GM10266 (cell line): ENCODE measurements around the gene GDPD5.

ENCODE experiments used
- DNase-seq: peaks from one replicate; pipeline ENCODE4 v3.0.0; 2012; ENCODE audit errors: extremely low spot score
- TF ChIP-seq, protein P1 (sequence below): IDR thresholded peaks from 2 replicates; pipeline ENCODE4 v1.5.1; 2012; ENCODE audit warnings: mild to moderate bottlenecking, low read depth; ENCODE audit not compliant: control insufficient read depth, insufficient read depth; ENCODE audit errors: missing control alignments

Gene GDPD5

DNA sequence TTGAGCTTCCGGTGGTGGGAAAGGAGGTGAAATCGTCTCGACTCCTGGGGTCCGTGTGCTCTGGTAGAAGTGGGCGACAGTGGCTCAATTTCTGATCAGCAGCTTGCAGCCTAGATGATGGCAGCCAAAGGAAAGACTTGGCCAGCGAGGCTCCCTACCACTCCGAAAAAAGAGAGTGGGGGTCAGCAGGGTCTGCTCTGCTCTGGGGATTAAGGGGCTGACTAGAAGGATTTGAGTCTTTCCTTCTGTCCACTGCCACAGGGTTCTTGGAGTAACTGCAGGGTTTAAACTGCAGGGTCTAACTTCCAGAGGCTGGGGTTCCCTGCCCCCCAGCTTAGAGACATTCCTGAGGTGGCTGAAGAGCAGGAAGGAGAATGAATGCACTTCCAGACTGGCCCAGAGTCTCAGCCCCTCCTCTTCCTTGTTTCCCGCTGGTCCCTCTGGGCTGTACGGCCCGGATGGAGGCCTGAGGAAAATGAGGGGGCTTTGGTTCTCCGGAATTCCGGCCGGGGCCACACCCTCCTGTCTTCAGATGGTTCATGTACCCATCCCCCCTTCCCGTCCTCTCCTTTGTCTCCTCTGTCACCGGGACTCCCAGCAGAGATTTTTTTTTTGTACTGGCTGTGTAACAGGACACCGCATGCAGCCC is 37.2 kb upstream of the GDPD5 start:
- no peak for DNase-seq
- TF ChIP-seq, protein P1, sequence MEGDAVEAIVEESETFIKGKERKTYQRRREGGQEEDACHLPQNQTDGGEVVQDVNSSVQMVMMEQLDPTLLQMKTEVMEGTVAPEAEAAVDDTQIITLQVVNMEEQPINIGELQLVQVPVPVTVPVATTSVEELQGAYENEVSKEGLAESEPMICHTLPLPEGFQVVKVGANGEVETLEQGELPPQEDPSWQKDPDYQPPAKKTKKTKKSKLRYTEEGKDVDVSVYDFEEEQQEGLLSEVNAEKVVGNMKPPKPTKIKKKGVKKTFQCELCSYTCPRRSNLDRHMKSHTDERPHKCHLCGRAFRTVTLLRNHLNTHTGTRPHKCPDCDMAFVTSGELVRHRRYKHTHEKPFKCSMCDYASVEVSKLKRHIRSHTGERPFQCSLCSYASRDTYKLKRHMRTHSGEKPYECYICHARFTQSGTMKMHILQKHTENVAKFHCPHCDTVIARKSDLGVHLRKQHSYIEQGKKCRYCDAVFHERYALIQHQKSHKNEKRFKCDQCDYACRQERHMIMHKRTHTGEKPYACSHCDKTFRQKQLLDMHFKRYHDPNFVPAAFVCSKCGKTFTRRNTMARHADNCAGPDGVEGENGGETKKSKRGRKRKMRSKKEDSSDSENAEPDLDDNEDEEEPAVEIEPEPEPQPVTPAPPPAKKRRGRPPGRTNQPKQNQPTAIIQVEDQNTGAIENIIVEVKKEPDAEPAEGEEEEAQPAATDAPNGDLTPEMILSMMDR, result no peak

DNA sequence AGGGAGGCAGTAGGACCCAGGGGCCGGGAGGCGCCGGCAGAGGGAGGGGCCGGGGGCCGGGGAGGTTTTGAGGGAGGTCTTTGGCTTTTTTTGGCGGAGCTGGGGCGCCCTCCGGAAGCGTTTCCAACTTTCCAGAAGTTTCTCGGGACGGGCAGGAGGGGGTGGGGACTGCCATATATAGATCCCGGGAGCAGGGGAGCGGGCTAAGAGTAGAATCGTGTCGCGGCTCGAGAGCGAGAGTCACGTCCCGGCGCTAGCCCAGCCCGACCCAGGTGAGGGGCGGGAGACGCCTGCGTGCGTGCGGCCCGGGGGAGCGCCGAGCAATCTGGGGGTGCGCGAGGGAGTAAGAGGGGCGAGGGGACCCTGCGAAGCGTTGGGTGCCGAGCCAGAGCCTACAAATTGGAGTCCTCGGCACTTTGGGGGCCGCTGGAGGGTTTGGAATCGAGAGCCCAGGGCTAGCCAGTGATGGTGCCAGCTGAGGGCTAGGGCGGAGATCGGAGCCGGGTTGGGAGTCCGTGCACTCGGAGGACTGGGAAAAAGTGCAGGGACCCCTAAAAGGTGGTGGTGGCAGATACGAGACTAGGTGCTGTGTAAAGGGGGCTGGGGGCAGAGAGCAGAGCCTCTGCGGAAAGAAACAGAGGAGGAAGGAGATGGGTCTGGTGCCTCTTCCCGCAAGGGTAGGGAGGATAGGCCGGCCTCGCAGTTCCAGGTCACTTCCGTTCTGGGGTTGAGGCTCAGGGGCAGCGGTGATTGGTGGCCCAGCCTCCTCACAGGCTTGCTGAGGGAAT is 36.5 kb upstream of the GDPD5 start, which contains the start of gene SERPINH1:
TSS of gene SERPINH1 (plus strand) at position 206 of the 788 bp plus-strand sequence. CDS start 4,097 bp downstream, outside the sequence.
- TF ChIP-seq, protein P1, result no peak
- DNase-seq, result peak; percentile 94

DNA sequence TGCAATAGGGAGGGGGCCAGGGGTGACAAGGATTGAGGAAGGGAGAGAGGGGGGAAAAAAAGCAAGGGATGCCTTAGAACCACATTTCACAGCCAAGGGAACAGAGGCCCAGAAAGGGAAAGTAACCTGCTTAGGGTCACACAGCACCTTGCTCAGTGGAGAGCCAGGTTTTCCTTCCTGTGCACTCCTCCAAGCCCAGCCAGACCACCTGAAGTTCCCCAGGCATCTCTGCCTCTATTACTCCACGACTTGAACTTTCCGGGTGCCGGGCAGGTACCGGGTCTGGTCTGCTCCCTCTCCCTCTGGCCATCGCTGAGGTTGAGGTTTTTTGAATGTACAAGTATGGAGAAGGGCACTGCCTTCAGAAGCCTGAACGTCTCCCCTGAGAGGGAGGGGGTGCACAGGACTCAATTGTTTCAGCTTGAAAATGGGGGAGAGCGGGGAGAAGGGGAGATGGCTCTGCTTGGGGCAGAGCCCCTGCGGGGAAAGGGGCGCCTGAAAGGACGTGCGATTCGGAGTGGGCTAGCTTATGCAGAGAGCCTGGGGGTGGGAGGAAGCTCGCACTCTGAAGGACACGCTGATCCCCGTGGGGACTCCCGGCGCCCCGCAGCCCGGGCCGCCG is 35.8 kb upstream of the GDPD5 start:
- no peak for DNase-seq
- TF ChIP-seq, protein P1, result no peak

DNA sequence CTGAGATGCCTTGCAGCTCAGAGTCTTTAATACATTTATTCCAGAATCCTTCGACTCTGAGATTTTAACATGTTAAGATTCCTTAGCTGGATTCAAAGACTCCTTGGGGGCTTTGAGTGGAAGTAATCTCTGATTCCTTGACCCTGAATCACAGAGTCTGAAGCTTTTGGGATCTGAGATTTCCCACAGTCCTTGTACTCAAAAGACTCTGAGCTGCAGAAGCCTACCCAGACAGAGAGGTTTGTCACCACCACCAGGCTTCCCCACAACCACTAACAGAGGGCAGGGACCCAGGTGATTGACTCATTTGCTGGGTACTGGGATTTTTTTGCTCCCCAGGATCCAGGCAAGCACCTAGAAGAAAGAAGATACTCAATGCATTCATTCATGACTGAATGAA is 34.9 kb upstream of the GDPD5 start:
- no peak for DNase-seq
- TF ChIP-seq, protein P1, result no peak

DNA sequence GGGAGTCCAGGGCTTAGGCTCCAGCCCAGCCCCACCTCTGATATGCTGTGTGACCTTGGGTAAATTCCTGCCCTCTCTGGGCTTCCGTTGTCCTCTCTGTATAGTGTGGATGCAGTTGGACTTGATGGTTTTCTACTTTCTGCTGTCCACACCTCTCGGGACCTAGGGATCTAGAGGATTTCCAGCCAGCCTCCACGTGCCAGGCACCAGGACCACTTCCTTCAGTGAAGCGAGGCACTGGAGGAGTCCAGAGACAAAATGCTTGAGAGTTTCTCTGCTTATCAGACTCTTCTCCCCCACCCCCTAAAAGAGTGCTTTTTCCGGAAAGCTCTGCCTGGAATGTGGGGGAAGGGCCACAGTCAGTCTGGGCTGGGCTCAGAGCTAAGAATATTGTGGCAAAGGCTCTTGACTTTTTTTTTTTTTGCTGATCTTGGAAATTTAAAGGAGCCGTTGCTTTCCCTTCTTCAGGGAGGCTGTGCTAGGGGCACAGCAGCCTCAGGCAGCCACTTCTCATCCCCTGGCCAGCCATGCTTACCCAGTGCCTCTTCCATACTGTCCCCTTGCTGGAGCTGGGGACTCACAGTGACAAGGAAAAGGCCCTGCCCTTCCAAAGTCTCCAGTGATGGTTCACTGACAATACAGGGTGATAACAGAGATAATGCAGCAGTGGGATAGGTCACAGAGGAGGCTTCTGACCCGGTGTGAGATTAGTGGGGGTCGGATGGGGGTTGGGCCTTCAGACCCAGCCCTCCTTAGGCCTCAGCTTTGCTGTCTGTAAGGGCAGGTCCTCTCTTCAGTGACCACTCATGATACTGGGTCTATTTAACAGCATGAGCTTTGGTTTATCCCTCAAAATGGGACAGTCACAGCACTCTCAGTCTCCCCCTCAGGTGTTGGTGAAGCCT is 33.5 kb upstream of the GDPD5 start:
- no peak for DNase-seq
- TF ChIP-seq, protein P1, result no peak

DNA sequence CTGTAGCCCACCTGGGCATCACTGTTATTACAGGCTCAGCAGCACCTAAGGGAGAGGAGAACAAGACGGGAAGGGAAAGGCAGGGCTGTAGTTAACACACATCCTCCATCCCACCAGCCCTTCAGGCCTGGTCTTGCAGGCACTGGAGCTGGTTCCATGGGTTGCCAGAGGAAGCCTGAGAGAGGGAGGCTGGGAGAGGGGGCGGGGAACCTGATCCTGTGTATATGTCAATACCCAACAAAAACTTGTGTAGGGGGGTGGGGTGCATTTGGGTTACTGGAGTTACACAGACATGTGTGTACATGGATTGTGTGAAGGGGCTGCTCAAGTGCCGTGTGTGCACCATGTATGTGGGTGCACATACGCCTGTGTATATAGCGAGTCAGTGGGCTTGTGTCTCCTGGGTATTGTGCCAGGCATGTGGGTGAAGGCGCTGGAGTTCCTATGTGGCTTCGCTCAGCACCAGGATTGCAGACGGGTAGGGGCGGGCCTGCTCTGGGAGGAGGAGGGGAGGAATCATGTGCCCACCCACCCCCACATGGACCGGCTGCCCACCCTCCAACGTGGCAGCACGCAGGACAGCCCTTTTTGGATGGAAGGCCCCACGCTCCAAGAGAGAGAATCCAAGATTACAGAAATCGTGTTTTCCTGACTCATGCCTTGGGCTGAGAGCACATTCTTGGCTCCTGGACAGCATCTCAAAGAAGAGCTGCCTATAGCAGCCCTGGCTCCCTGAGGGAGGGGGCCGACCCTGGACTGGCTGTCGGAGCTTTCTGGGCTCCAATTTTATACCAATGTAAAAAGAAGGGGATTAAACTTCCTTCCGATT is 32.1 kb upstream of the GDPD5 start:
- no peak for DNase-seq
- TF ChIP-seq, protein P1, result no peak
